SU-DHL-6 (cell line): ENCODE measurements around the gene AKNAD1.

Experiments
- CTCF ChIP-seq: fragments of 200-600 bp; sonication (generic); IDR thresholded peaks from one replicate; pipeline ENCODE4 v1.5.1; 2017; ENCODE audit warnings: antibody characterized with exemption, mild to moderate bottlenecking, low read length, moderate library complexity; ENCODE audit not compliant: insufficient read depth, poor library complexity, severe bottlenecking
- EZH2phosphoT487 ChIP-seq: fragments of 200-600 bp; sonication (generic), shearing (Covaris generic); conservative IDR thresholded peaks from 2 replicates; pipeline ENCODE4 v1.6.1; 2018; ENCODE audit warnings: mild to moderate bottlenecking, antibody characterized with exemption, low read length, moderate library complexity, mixed read lengths

DNA sequence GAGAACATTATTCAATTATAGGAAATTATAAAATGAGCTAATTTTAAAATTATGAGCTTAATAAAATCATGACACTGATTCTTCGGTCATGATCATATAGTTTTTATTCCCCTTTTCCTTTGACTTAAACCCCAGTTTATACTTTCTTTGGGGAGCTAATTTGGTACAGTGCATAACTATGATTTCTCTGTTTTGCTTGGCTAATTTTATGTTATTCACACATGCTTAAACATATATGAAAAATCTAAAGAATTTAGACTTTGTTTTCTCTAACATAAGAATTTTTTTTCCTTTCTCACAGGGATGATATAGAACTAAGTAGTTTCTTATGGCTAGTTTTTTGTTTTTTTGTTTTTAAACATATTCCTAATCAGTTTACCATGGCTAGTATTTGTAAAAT lies 57.9 kb downstream of the AKNAD1 start:
- TF ChIP-seq CTCF, result no peak
- TF ChIP-seq EZH2phosphoT487, result no peak
